Amniotic epithelial cell (primary cell): Measurements from ENCODE around the gene JMJD1C.

Source experiments
- DNase-seq: peaks from one replicate; pipeline ENCODE4 v3.0.0-alpha.2; 2010; ENCODE audit warnings: low read depth

JMJD1C gene

GRCh38 chr10:63438506-63439498 lies 27.0 kb downstream of the JMJD1C start:
- peak; percentile 81 for DNase-seq

DNA sequence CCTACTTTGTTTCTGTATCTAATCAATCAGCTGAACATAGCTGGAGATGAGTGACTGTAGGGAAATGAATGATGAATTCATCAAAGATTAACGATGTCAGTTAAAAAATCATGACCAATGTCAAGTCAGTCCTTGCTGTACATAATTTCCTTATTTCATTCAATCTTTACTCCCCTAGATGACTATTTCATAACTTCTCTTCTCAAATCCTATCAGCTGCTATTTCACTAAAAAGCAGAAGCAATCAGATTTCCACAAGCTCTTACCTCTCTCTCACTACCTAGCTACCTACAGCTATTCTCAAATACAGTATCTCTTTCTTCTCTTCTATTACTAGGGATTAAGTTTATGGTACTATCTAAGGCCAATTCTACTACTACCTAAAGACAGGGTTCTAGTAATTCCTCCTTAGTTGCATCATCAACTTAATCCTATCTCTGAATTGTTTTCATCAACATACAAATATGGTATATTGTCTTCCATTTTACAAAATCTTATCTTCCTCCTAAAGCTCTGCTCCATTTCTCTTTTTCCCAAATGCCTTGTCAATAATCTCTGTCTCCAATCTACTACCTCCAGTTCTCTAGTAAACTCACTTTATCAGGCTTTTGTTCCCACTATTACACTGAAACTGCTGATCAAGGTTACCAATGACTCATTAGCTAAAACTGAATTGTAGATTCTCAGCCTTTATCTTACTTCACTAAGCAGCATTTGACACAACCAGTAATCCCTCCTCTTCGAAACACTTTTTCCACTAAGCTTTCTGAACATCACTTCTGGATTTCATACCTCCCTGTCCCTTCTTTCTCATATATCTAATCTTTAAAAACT lies 28.4 kb downstream of the JMJD1C start:
- peak; percentile 73 for DNase-seq

DNA sequence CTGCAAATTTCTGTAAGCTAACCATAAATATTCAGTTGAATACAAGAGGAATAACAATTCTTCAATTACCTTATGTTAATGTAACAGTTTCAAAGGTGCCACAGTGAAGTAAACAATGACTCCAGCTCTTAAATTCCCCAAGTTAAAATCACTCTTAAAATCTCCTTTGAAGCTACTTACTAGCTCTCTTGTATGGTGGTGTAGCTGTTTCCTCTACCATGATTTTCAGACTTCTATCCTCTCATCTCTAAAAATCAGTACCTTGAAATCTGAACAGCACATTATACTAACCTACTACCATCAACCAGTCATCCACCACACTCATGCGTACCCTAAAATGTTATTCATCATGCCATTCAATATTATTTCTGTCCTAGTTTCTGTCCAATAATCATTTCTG lies 29.6 kb downstream of the JMJD1C start:
- no peak for DNase-seq

DNA sequence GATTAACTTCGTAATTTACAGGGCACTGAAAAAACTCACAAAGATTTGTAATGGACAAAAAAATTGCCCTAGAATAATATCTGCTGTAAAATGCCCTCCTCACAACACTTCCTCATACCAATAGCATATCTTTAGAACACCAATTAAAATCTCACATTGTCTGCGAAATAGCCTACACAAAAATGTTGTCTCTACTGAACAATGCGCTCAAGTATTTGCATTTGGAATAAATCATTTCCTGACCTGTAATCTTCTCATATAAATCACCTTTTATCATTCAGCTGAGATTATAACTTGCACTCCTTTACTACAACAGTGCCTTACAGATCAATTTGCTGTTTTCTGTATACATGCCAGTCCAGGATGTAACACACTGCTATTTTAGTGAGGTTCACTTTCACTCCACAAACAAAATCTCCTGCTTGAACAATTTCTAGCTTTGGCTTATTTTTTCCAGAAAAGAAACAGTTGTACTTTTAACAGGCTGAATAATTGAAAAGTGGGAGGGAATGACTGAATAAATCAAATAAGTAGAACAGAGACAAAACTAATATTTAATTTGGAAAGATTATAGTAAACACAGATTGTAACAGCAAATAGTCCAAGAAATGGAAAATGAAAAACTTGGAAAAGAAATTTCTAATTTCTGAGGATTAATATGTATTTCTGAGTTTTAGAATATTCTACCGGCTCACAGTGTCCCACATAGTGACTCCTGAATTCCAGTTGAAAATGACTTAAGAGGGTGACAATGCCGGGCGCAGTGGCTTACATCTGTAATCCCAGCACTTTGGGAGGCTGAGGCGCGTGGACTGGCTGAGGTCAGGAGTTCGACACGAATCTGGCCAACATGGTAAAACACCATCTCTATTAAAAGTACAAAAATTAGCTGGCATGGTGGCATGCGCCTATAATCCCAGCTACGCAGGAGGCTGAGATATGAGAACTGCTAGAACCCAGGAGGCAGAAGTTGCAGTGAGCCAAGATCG lies 30.6 kb downstream of the JMJD1C start:
- no peak for DNase-seq

DNA sequence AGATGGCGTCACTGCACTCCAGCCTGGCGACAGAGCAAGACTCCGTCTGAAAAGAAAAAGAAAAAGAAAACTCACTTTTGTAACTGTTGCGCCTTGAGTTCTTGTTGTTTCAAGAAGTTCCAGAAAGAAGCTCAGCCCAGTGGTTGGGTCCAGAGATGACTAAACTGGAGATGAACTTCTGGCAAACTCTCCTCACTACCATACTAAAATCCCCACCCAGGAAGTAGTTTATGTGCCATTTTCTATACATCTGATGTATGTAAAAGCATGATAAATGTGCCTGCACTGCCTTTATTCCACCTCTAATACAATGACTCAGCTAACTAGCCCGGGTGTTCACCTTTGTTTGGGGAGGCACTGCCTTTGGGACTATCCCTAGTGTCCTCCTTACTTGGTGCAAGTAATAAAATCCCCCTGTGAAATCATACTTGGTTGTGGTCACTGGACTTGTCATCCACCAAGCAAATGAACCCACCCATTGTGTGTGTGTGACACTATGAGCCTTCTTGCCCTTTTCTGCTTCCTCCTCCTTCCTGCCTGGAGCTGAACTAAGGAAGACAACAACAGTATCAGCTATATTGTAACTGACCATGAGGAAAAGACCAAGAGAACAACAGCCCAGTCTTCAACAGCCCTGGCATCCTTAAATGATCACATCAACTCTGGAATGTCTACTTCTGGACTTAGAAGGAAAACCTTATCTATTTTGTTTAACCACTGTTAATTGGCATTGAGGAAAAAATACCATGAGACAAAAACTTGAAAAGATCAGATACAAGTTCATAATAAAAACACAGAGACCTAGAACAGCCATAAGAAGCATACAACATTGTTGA lies 33.6 kb downstream of the JMJD1C start:
- DNase-seq = peak; percentile 57

- no peak for DNase-seq
These were observed 34.8 kb downstream of the JMJD1C start for GRCh38 chr10:63430999-63431356.

- peak; percentile 93 for DNase-seq
These were observed 35.4 kb downstream of the JMJD1C start for GRCh38 chr10:63430091-63430998.

- peak; percentile 59 for DNase-seq
These were observed 36.5 kb downstream of the JMJD1C start for GRCh38 chr10:63429281-63429680.

GRCh38 chr10:63427013-63427412 lies 38.8 kb downstream of the JMJD1C start:
- DNase-seq = no peak

GRCh38 chr10:63425512-63425911 lies 40.3 kb downstream of the JMJD1C start:
- DNase-seq = no peak

DNA sequence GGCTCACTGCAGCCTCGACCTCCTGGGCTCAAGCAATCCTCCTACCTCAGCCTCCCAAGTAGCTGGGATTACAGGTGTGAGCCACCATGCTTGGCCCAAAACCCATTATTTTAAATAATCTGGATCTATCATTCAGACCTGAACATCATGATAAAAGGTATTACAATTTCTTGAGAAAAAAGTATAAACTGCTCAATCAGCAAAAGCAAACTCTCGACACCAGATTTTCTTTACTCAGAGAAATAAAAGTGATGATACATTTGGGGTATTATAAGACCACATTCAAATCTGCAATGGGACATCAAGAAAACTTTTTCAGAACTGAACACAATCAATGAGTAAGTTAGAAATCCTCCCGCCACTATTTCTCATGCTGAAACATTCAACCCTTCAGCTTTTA lies 41.2 kb downstream of the JMJD1C start:
- no peak for DNase-seq

- DNase-seq = no peak
These were observed 42.3 kb downstream of the JMJD1C start for GRCh38 chr10:63423494-63423893.

- no peak for DNase-seq
These were observed 44.2 kb downstream of the JMJD1C start for GRCh38 chr10:63421591-63421990.

- no peak for DNase-seq
These were observed 49.4 kb downstream of the JMJD1C start for GRCh38 chr10:63416376-63416775.

DNA sequence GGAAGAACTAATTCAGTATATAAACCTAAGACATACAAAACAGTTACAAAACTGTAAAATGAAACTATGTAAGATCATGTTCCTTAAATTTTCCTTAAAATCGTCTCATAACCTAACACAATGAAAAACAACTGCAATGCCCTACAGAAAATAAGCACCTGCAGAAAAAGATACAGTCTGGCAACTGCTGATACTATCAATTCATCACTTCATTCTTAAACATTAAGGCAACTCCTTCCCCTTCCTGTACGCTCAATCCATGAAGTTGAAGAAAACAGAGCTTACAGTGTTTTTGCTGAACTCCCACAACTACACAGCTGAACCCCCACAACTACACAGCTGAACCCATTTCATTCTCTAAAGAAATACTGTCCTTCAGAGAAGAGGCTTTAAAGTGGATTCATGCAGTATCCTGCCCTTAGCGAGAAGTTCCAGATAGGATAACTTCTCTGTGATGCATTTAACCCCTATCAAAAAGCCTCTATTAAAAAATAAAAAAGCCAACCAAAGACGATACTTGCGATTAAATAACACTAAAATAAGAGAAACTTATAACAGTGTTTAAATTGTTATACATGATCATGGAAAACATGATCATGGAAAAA lies 50.0 kb downstream of the JMJD1C start:
- DNase-seq = no peak

DNA sequence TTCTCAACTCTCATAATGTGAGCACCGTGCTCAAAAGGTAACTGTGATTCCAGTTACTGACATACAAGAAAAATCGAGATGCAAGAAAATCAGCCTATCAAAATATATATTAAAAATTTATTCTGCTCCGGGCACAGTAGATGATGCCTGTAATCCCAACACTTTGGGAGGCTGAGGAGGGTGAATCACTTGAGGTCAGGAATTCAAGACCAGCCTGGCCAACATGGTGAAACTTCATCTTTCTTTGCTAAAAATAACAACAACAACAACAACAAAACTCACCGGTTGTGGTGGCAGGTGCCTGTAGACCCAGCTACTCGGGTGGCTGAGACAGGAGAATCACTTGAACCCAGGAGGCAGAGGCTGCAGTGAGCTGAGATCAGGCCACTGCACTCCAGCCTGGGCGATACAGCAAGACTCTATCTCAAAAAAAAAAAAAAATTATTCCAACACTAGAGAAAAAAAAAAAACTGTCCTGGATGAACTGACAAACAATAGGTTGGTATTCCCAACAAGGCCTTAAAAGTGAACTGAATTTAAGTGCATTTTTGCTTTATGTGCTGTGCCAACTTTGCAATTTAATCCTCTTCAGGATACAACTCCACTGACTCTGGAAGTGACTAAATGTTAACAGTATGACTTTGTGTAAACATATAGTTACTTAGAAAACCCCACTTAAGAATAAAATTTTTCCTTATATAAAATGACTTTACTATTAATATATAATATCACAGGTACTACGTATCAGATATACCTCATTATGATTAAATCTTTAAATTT lies 51.1 kb downstream of the JMJD1C start:
- no peak for DNase-seq

DNA sequence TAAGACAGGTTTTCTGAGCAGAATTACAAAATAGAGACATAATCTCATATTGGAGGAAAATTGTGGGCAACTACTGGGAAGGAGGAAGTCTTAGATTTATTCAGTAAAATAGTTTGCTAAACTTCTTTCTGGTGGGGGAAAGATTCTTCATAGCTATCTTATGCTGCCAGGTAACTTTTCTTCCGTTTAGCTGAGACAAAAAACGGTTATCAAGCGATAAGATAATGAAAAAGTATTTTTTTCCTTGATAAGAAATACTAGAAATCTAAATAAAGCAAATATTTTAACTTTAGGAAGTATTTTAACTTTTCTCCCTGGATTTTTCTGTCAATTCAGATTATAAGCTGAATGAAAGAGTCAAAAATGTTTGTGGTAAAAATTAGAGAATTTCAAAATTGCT lies 52.3 kb downstream of the JMJD1C start:
- no peak for DNase-seq

DNA sequence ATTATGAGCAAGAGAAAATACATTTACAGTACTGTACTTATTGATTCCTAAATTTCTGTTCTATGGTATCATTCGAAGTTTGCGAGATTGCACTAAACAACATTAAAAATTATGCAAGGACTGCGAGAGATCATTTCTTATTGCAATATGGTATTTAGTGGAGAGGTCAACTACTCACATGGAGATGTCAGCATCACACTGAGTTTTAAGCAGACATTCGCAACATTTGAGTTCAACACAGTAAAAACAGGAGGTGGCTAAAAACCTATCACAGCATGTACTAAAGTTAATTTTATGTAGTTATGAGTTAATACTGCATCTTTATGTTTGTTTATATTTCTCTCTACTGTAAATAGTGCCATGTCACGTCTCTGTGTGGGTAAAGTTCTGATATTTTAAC lies 53.5 kb downstream of the JMJD1C start:
- no peak for DNase-seq

GRCh38 chr10:63410633-63411032 lies 55.1 kb downstream of the JMJD1C start:
- DNase-seq = no peak
